Activated CD4-positive, CD25-positive, alpha-beta regulatory T cell (primary cell): ENCODE results near the gene SLFN12.
"Not testable (repeated sequence)": the region's sequence is repeated elsewhere in the genome, so short reads cannot be mapped to it uniquely, and the experiment has no call there.

Experiments
- DNase-seq, 4 experiments: peaks; one replicate each; lab custom pipeline; 2025; lab: John Stamatoyannopoulos, UW

The SLFN12 gene

GRCh38 chr17:35407531-35407930 is 24.8 kb downstream of the SLFN12 start:
- no peak for DNase-seq

- no peak for DNase-seq
These were observed 25.7 kb downstream of the SLFN12 start for GRCh38 chr17:35406568-35406967.

- no peak for DNase-seq
These were observed 27.9 kb downstream of the SLFN12 start for GRCh38 chr17:35404360-35404759.

- not testable (repeated sequence) for DNase-seq
These were observed 38.5 kb downstream of the SLFN12 start for GRCh38 chr17:35393783-35394182.

GRCh38 chr17:35390663-35391062 is 41.6 kb downstream of the SLFN12 start:
- DNase-seq: no peak

GRCh38 chr17:35390156-35390555 is 42.1 kb downstream of the SLFN12 start:
- no peak for DNase-seq

GRCh38 chr17:35387496-35387895 is 44.8 kb downstream of the SLFN12 start:
- no peak for DNase-seq

- DNase-seq: no peak
These were observed 54.6 kb downstream of the SLFN12 start for GRCh38 chr17:35377706-35378105.

- no peak for DNase-seq
These were observed 55.2 kb downstream of the SLFN12 start for GRCh38 chr17:35377068-35377467.

GRCh38 chr17:35376245-35376644 is 56.1 kb downstream of the SLFN12 start:
- no peak for DNase-seq

GRCh38 chr17:35374766-35375344 is 57.4 kb downstream of the SLFN12 start:
- DNase-seq: no peak

- peak in 2 of 4 experiments; percentile 7 to 17 for DNase-seq
These were observed 58.1 kb downstream of the SLFN12 start for GRCh38 chr17:35373984-35374765.

GRCh38 chr17:35373534-35373983 is 58.7 kb downstream of the SLFN12 start, which contains the start of gene SLFN11:
SLFN11 (minus strand) TSS chr17:35373621; CDS start chr17:35363807, 9,814 bp downstream.
- DNase-seq: peak; percentile 28 to 68 (median 51)

- no peak for DNase-seq
These were observed 59.3 kb downstream of the SLFN12 start for GRCh38 chr17:35372846-35373533.

GRCh38 chr17:35371934-35372333 is 60.4 kb downstream of the SLFN12 start:
- DNase-seq: no peak

- DNase-seq: no peak
These were observed 64.0 kb downstream of the SLFN12 start for GRCh38 chr17:35368081-35368830.

GRCh38 chr17:35361027-35361426 is 71.3 kb downstream of the SLFN12 start:
- DNase-seq: no peak
